K562 (cell line): Measurements from ENCODE around the gene PGPEP1. TPM values are rescaled to one million over a fixed set of nuclear protein-coding genes. Genes with fewer than 3 reads are reported as not detected.

ENCODE experiments used
- AFF1 ChIP-seq, 2 experiments: fragments of 450-650 bp; IDR thresholded peaks; 2 replicates each; pipeline ENCODE4 v1.6.1; 2018; ENCODE audit warnings: mild to moderate bottlenecking in 2 of 2, low read depth in 1 of 2; ENCODE audit not compliant: partially characterized antibody in 2 of 2
- ARID2 ChIP-seq: fragments of 450-650 bp; IDR thresholded peaks from 2 replicates; pipeline ENCODE4 v1.6.1; 2017; ENCODE audit warnings: antibody characterized with exemption, mild to moderate bottlenecking
- ARNT ChIP-seq, 2 experiments: fragments of 450-650 bp; IDR thresholded peaks; 2 replicates each; pipeline ENCODE4 v1.6.1; 2016; ENCODE audit warnings: mild to moderate bottlenecking in 1 of 2
- CBFB ChIP-seq: sonication (generic); formaldehyde crosslinking; IDR thresholded peaks from 2 replicates; pipeline ENCODE4 v1.4.0; 2020; ENCODE audit warnings: mild to moderate bottlenecking, missing genetic modification reagents
- CGGBP1 ChIP-seq: fragments of 250-450 bp; sonication (Bioruptor Pico); IDR thresholded peaks from 2 replicates; pipeline ENCODE4 v1.9.0; 2021; ENCODE audit warnings: mild to moderate bottlenecking
- CREB1 ChIP-seq, 2 experiments: sonication (generic) in 1 of 2; formaldehyde crosslinking in 1 of 2; IDR thresholded peaks; 2 replicates each; pipeline versions ENCODE4 v1.6.1 to v1.8.0; 2012 to 2022; ENCODE audit warnings: inconsistent platforms in 1 of 2, mild to moderate bottlenecking in 1 of 2, missing genetic modification reagents in 1 of 2, moderate library complexity in 1 of 2
- CTCF ChIP-seq, 3 experiments: IDR thresholded peaks in 2 of 3; conservative IDR thresholded peaks in 1 of 3; 2 replicates each; pipeline ENCODE4 v1.5.1; 2011 to 2012; ENCODE audit warnings: low read length in 3 of 3, mild to moderate bottlenecking in 3 of 3, control low read depth in 2 of 3, improper control_type of control experiment in 1 of 3, inconsistent platforms in 1 of 3, low read depth in 1 of 3, mixed read lengths in 1 of 3, moderate library complexity in 1 of 3; ENCODE audit not compliant: insufficient read depth in 2 of 3
- E4F1 ChIP-seq: fragments of 250-450 bp; sonication (Bioruptor Pico); IDR thresholded peaks from 2 replicates; pipeline ENCODE4 v1.5.0; 2021; ENCODE audit warnings: mild to moderate bottlenecking, borderline replicate concordance
- GATA2 ChIP-seq: sonication (generic); formaldehyde crosslinking; IDR thresholded peaks from 2 replicates; pipeline ENCODE4 v1.4.0; 2020; ENCODE audit warnings: mild to moderate bottlenecking, missing genetic modification reagents
- HDAC2 ChIP-seq: fragments of 450-650 bp; IDR thresholded peaks from 2 replicates; pipeline ENCODE4 v1.6.1; 2016; ENCODE audit warnings: mild to moderate bottlenecking
- NCOA1 ChIP-seq: fragments of 450-650 bp; IDR thresholded peaks from 2 replicates; pipeline ENCODE4 v1.6.1; 2016; ENCODE audit warnings: low read depth
- NR4A1 ChIP-seq, 2 experiments: fragments of 250-450 bp in 1 of 2; fragments of 450-650 bp in 1 of 2; sonication (Bioruptor Pico) in 1 of 2; IDR thresholded peaks; 2 replicates each; pipeline versions ENCODE4 v1.4.0 to v1.6.1; 2016 to 2020; ENCODE audit warnings: mild to moderate bottlenecking in 2 of 2, missing compliant biosample characterization in 1 of 2, missing genetic modification characterization in 1 of 2, moderate library complexity in 1 of 2
- OTX1 ChIP-seq: fragments of 450-650 bp; formaldehyde crosslinking; IDR thresholded peaks from 2 replicates; pipeline ENCODE4 v1.4.0; 2022; ENCODE audit warnings: mild to moderate bottlenecking
- RUNX1 ChIP-seq: sonication (generic); IDR thresholded peaks from 2 replicates; pipeline ENCODE4 v1.6.1; 2016; ENCODE audit warnings: antibody characterized with exemption, low read depth
- TAF7 ChIP-seq: fragments of 450-650 bp; IDR thresholded peaks from 2 replicates; pipeline ENCODE4 v1.6.1; 2016; ENCODE audit warnings: missing genetic modification characterization, missing compliant biosample characterization
- TCF3 ChIP-seq: sonication (generic); formaldehyde crosslinking; IDR thresholded peaks from 2 replicates; pipeline ENCODE4 v1.4.0; 2020; ENCODE audit warnings: mild to moderate bottlenecking, missing genetic modification reagents
- XRCC3 ChIP-seq: fragments of 450-650 bp; IDR thresholded peaks from 2 replicates; pipeline ENCODE4 v1.6.1; 2017; ENCODE audit warnings: mild to moderate bottlenecking, moderate library complexity
- ZKSCAN1 ChIP-seq: fragments of 150-350 bp; IDR thresholded peaks from 2 replicates; pipeline ENCODE4 v1.6.1; 2016; ENCODE audit warnings: low read depth, low read length
- ZNF431 ChIP-seq: sonication (generic); formaldehyde crosslinking; IDR thresholded peaks from 2 replicates; pipeline ENCODE4 v1.8.0; 2022; ENCODE audit warnings: mild to moderate bottlenecking, missing genetic modification reagents
- ZNF695 ChIP-seq: fragments of 450-650 bp; formaldehyde crosslinking; IDR thresholded peaks from 2 replicates; pipeline ENCODE4 v1.4.0; 2020; ENCODE audit warnings: mild to moderate bottlenecking, moderate library complexity
- polyA plus RNA-seq, 8 experiments: library from polyadenylated mRNA; depleted of rRNA in 4 of 8; stranded (reverse) in 5 of 8; unstranded in 3 of 8; fragments of >200 nt; fragmentation: Nextera tagmentation in 2 of 8; fragmentation: Illumina TruSeq in 1 of 8; extraction: Ambion mirVana in 2 of 8; extraction: Trizol in 1 of 8; gene quantifications; 2 replicates each; pipeline versions ENCODE4 v1.2.1 to v1.2.3, GENCODE V29; 2011 to 2014; ENCODE audit warnings: inconsistent platforms in 1 of 8, missing spikeins in 1 of 8
- total RNA-seq, 7 experiments: library from RNA; depleted of rRNA in 6 of 7; stranded (reverse); fragments of >200 nt in 6 of 7; fragmentation: Illumina TruSeq in 2 of 7; extraction: Trizol in 2 of 7; gene quantifications; 2 replicates each; pipeline versions ENCODE4 v1.2.1 to v1.2.3, GENCODE V29; 2011 to 2021; ENCODE audit warnings: low replicate concordance in 1 of 7

Gene PGPEP1
- total and polyA plus RNA-seq, 9 of the 15 experiments (the other 6 are each of a cell fraction or from before 2014, with no cell fraction given) = 10.0 to 69.6 (median 33.5) TPM

DNA sequence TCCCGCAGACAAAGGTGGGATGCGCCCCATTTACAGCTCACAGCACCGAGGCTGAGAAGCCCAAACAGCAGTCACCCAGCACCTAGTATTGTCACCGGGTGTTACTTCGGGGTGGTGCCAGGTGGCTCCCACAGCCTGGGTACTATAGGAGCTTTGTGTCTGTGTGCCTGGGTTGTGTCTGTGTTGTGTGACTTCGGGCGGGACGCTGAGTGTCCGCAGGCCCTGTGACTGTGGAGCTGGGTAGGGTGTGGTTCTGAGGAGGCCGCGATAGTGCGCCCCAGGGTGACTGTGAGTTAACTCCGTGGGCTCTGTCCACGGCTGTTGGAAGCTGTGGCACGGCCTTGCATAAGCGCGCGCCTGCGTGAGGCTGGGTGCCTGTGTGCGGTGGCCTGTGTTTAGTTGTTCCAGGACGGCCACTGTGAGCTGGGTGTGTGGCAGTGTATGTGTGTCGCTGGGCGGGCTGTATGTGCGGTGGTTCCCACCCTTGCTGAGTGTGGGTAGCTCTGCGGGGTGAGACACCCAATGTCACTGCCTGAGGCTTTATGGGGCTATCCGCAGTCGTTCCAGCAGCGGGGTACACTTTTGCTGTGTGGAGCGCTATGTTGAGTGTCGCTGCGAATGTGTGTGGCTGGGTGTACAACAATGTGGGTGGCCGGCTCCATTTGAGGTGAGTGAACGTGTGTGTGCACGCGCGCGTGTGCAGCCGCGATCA is 78.2 kb downstream of the PGPEP1 start (continued):
- no peak for TF ChIP-seq CGGBP1 (CRISPR knock-in tag)
- no peak for TF ChIP-seq ZKSCAN1
- no peak for TF ChIP-seq ZNF431 (CRISPR knock-in tag)
- TF ChIP-seq E4F1 (CRISPR knock-in tag) = no peak
- no peak for TF ChIP-seq ZNF695
- peak in 1 of 2 experiments; percentile 41 for TF ChIP-seq AFF1 (IDR thresholded peaks at IDR 0.05; ENCODE audit: low read depth in 1 of 2, partially characterized antibody in 2 of 2)
- no peak for TF ChIP-seq NR4A1 (CRISPR knock-in tag; IDR thresholded peaks at IDR 0.05)
- TF ChIP-seq NR4A1 (tag; IDR thresholded peaks at IDR 0.05) = no peak
- TF ChIP-seq XRCC3 = no peak
- no peak for TF ChIP-seq NCOA1
- no peak for TF ChIP-seq OTX1 (CRISPR knock-in tag)
- no peak for TF ChIP-seq ARID2
- TF ChIP-seq RUNX1 = 0 out of 2 replicates have a peak, but pooled peaks have one; percentile 25
- no peak for TF ChIP-seq CTCF (IDR thresholded peaks at IDR 0.05 in 2 of 3, conservative IDR thresholded peaks at IDR 0.05 in 1 of 3; ENCODE audit: insufficient read depth in 2 of 3, low read depth in 1 of 3, low read length in 3 of 3)
- TF ChIP-seq TAF7 (tag) = no peak
- 0 out of 4 replicates have a peak, but pooled peaks of 1 of the 2 experiments have one; percentile 42 for TF ChIP-seq ARNT (IDR thresholded peaks at IDR 0.05)
- peak; percentile 5; the same call in 1 of the 2 replicates for TF ChIP-seq TCF3 (CRISPR knock-in tag)
- no peak for TF ChIP-seq CREB1 (IDR thresholded peaks at IDR 0.05)
- TF ChIP-seq CREB1 (CRISPR knock-in tag; IDR thresholded peaks at IDR 0.05) = peak; percentile 42; the same call in 1 of the 2 replicates
- TF ChIP-seq CBFB = peak; percentile 64; the same call in 1 of the 2 replicates
- TF ChIP-seq HDAC2 = 0 out of 2 replicates have a peak, but pooled peaks have one; percentile 75
- no peak for TF ChIP-seq GATA2 (CRISPR knock-in tag)
